K562 (cell line): ENCODE results near the gene MBD3. TPM values are rescaled to one million over a fixed set of nuclear protein-coding genes. Genes with fewer than 3 reads are reported as not detected.

Experiments used
- ATAC-seq: fragments of 200-7000 bp; cut with Tn5 transposase; 3 replicates; pipeline ENCODE4 v1.9.1; 2020; ENCODE audit warnings: moderate library complexity
- BruUV-seq: library from RNA; stranded (reverse); fragments of 400-500 nt; replicated peaks from 2 replicates; lab custom pipeline; 2021; lab: Mats Ljungman, UMichigan
- CTCF ChIA-PET: fragments of 300-600 bp; formaldehyde crosslinking; extraction: SDS; loops from one replicate; lab custom pipeline; 2021; ENCODE audit warnings: low intra/inter-chr PET ratio; lab: Yijun Ruan, JAX
- POLR2A ChIA-PET: fragments of 300-600, 350-650 bp; sonication (Branson Sonifier 250); formaldehyde crosslinking; extraction: SDS; loops from one replicate; lab custom pipeline; 2021; ENCODE audit warnings: antibody characterized with exemption, inconsistent platforms; lab: Yijun Ruan, JAX
- DNase-seq, 4 experiments: peaks; one replicate each; pipeline versions ENCODE4 v3.0.0 to v3.0.0-alpha.2; 2011 to 2018; ENCODE audit warnings: low spot score in 3 of 4, mixed read lengths in 3 of 4; ENCODE audit errors: extremely low read depth in 1 of 4
- FAIRE-seq: peaks from 2 replicates; lab custom pipeline; 2011; peaks lifted over from hg19 to GRCh38; lab: Jason Lieb, UNC
- H2AFZ ChIP-seq: 2 replicates; pipeline ENCODE4 v1.6.0; 2011; ENCODE audit warnings: low read depth, low read length, control low read depth, inconsistent platforms
- H3K27ac ChIP-seq: fragments of 200-600 bp; 3 replicates; pipeline ENCODE4 v1.8.0; 2011; ENCODE audit warnings: low read depth, mild to moderate bottlenecking, control low read depth, inconsistent platforms, low read length, moderate library complexity, mixed read lengths; ENCODE audit errors: extremely low read depth
- H3K27me3 ChIP-seq, 2 experiments: fragments of 300-600 bp in 1 of 2; 2 replicates in 1 of 2; 3 replicates in 1 of 2; pipeline versions ENCODE4 v1.6.0 to v1.8.0; 2011; ENCODE audit warnings: inconsistent platforms in 2 of 2, low read length in 2 of 2, mild to moderate bottlenecking in 1 of 2, mixed read lengths in 1 of 2, moderate library complexity in 1 of 2; ENCODE audit not compliant: control insufficient read depth in 2 of 2, insufficient read depth in 2 of 2
- H3K36me3 ChIP-seq: fragments of 300-600 bp; 3 replicates; pipeline ENCODE4 v1.8.0; 2011; ENCODE audit warnings: mild to moderate bottlenecking, low read length, inconsistent platforms; ENCODE audit not compliant: control insufficient read depth, insufficient read depth
- H3K4me1 ChIP-seq, 2 experiments: fragments of 200-600 bp in 1 of 2; replicated peaks in 1 of 2; 2 replicates in 1 of 2; 3 replicates in 1 of 2; pipeline versions ENCODE4 v1.5.1 to v1.8.0; 2011; ENCODE audit warnings: inconsistent platforms in 2 of 2, low read length in 2 of 2, mild to moderate bottlenecking in 1 of 2, mixed read lengths in 1 of 2, moderate library complexity in 1 of 2; ENCODE audit not compliant: control insufficient read depth in 2 of 2, insufficient read depth in 2 of 2
- H3K4me2 ChIP-seq: 2 replicates; pipeline ENCODE4 v1.6.1; 2011; ENCODE audit warnings: low read length, control low read depth, inconsistent platforms, mixed read lengths; ENCODE audit not compliant: insufficient read depth
- H3K4me3 ChIP-seq: fragments of 200-600 bp; sonication (generic), shearing (Covaris generic); 2 replicates; pipeline ENCODE4 v1.5.1; 2016; ENCODE audit warnings: control low read depth, inconsistent platforms
- H3K79me2 ChIP-seq: fragments of 200-600 bp; 3 replicates; pipeline ENCODE4 v1.8.0; 2011; ENCODE audit warnings: low read length, inconsistent platforms; ENCODE audit not compliant: control insufficient read depth, insufficient read depth
- H3K9ac ChIP-seq, 2 experiments: 2 replicates each; pipeline versions ENCODE4 v1.6.0 to v1.6.1; 2011; ENCODE audit warnings: low read depth in 2 of 2, low read length in 2 of 2, control low read depth in 1 of 2, inconsistent platforms in 1 of 2, mild to moderate bottlenecking in 1 of 2, mixed read lengths in 1 of 2; ENCODE audit not compliant: insufficient read depth in 1 of 2
- H3K9me1 ChIP-seq: one replicate; pipeline ENCODE4 v1.6.0; 2011; ENCODE audit warnings: inconsistent platforms, mild to moderate bottlenecking, low read length, moderate library complexity; ENCODE audit not compliant: control insufficient read depth, insufficient read depth
- H3K9me3 ChIP-seq: replicated peaks from 2 replicates; pipeline ENCODE4 v1.5.1; 2011; ENCODE audit warnings: low read depth, low read length, inconsistent platforms; ENCODE audit not compliant: control insufficient read depth, insufficient read depth
- H4K20me1 ChIP-seq: replicated peaks from 2 replicates; pipeline ENCODE4 v1.6.1; 2011; ENCODE audit warnings: low read length, inconsistent platforms, mixed read lengths; ENCODE audit not compliant: control insufficient read depth, insufficient read depth
- CREB1 ChIP-seq, 2 experiments: sonication (generic) in 1 of 2; formaldehyde crosslinking in 1 of 2; IDR thresholded peaks; 2 replicates each; pipeline versions ENCODE4 v1.6.1 to v1.8.0; 2012 to 2022; ENCODE audit warnings: inconsistent platforms in 1 of 2, mild to moderate bottlenecking in 1 of 2, missing genetic modification reagents in 1 of 2, moderate library complexity in 1 of 2
- CREM ChIP-seq: IDR thresholded peaks from 2 replicates; pipeline ENCODE4 v1.6.1; 2014; ENCODE audit warnings: antibody characterized with exemption, low read depth
- EHMT2 ChIP-seq: fragments of 450-650 bp; IDR thresholded peaks from 2 replicates; pipeline ENCODE4 v1.6.1; 2018; ENCODE audit warnings: antibody characterized with exemption
- ETV1 ChIP-seq: fragments of 450-650 bp; conservative IDR thresholded peaks from 2 replicates; pipeline ENCODE4 v1.6.1; 2016; ENCODE audit warnings: missing genetic modification characterization, control low read depth, low read depth, missing compliant biosample characterization
- FOXJ2 ChIP-seq: fragments of 200-800 bp; sonication (Bioruptor generic); IDR thresholded peaks from 2 replicates; pipeline ENCODE4 v1.6.1; 2016; ENCODE audit warnings: missing genetic modification characterization, missing compliant biosample characterization
- HDGF ChIP-seq: fragments of 450-650 bp; IDR thresholded peaks from 2 replicates; pipeline ENCODE4 v1.6.1; 2016
- KDM2B ChIP-seq: fragments of 250-450 bp; sonication (Bioruptor Pico); IDR thresholded peaks from 2 replicates; pipeline ENCODE4 v1.8.0; 2021; ENCODE audit warnings: mild to moderate bottlenecking, moderate library complexity
- PHTF2 ChIP-seq: fragments of 250-450 bp; sonication (Bioruptor Pico); IDR thresholded peaks from 2 replicates; pipeline ENCODE4 v1.5.0; 2021; ENCODE audit warnings: mild to moderate bottlenecking
- ZBTB12 ChIP-seq: fragments of 250-450 bp; sonication (Bioruptor Pico); IDR thresholded peaks from 2 replicates; pipeline ENCODE4 v1.4.0; 2020
- ZNF23 ChIP-seq: fragments of 250-450 bp; sonication (Bioruptor Pico); IDR thresholded peaks from 2 replicates; pipeline ENCODE4 v1.4.0; 2020; ENCODE audit warnings: mild to moderate bottlenecking
- ZNF444 ChIP-seq: fragments of 250-450 bp; sonication (Bioruptor Pico); IDR thresholded peaks from 2 replicates; pipeline ENCODE4 v1.4.0; 2020; ENCODE audit warnings: mild to moderate bottlenecking, moderate library complexity
- ZNF785 ChIP-seq: fragments of 250-450 bp; sonication (Bioruptor Pico); IDR thresholded peaks from 2 replicates; pipeline ENCODE4 v1.4.0; 2020; ENCODE audit warnings: mild to moderate bottlenecking
- WGBS: fragments of 100-300 bp; shearing (Covaris generic); methylation state at CpG from one replicate; pipeline ENCODE4 v1.1.6; 2016; ENCODE audit warnings: low coverage, mixed read lengths; ENCODE audit not compliant: insufficient coverage; ENCODE audit errors: missing lambda C conversion rate; 5-methylcytosine and 5-hydroxymethylcytosine counted together
- in situ Hi-C: fragments of 300-500 bp; cut with MboI; formaldehyde crosslinking; loops from 4 replicates; pipeline ENCODE4 v1.15.0; 2018; ENCODE audit warnings: inconsistent platforms, mixed read lengths
- intact Hi-C: fragments of 100-400 bp; cut with micrococcal nuclease; formaldehyde crosslinking; loops from 2 replicates; pipeline ENCODE4 v1.14.2; 2022
- polyA plus RNA-seq, 8 experiments: library from polyadenylated mRNA; depleted of rRNA in 4 of 8; stranded (reverse) in 5 of 8; unstranded in 3 of 8; fragments of >200 nt; fragmentation: Nextera tagmentation in 2 of 8; fragmentation: Illumina TruSeq in 1 of 8; extraction: Ambion mirVana in 2 of 8; extraction: Trizol in 1 of 8; gene quantifications; 2 replicates each; pipeline versions ENCODE4 v1.2.1 to v1.2.3, GENCODE V29; 2011 to 2014; ENCODE audit warnings: inconsistent platforms in 1 of 8, missing spikeins in 1 of 8
- total RNA-seq, 7 experiments: library from RNA; depleted of rRNA in 6 of 7; stranded (reverse); fragments of >200 nt in 6 of 7; fragmentation: Illumina TruSeq in 2 of 7; extraction: Trizol in 2 of 7; gene quantifications; 2 replicates each; pipeline versions ENCODE4 v1.2.1 to v1.2.3, GENCODE V29; 2011 to 2021; ENCODE audit warnings: low replicate concordance in 1 of 7
- TF ChIP-seq, protein P1 (sequence below), 2 experiments: fragments of 450-650 bp; IDR thresholded peaks; 2 replicates each; pipeline ENCODE4 v1.6.1; 2018; ENCODE audit warnings: mild to moderate bottlenecking in 2 of 2, low read depth in 1 of 2; ENCODE audit not compliant: partially characterized antibody in 2 of 2
- TF ChIP-seq, protein P2 (sequence below): fragments of 450-650 bp; IDR thresholded peaks from 2 replicates; pipeline ENCODE4 v1.6.1; 2016; ENCODE audit warnings: antibody characterized with exemption

MBD3 gene
- total and polyA plus RNA-seq, 9 of the 15 experiments (the other 6 are each of a cell fraction or from before 2014, with no cell fraction given) = 0.24 to 137 (median 30.9) TPM

DNA sequence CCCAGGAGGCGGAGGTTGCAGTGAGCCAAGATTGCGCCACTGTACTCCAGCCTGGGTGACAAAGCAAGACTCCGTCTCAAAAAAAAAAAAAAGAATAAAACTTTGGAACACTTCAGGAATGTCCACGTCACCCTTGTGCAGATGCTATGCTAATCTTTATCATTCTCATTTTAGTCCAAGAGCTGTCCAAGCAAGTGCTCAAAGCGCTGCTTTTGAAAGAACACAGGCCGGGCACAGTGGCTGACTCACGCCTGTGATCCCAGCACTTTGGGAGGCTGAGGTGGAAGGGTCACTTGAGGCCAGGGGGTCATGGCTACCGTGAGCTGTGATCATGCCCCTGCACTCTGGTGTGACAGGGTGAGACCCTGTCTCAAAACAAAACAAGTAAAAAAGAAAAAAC lies 23.7 kb upstream of the MBD3 start:
- TF ChIP-seq CREM (no peak), ETV1 (tag) (no peak), EHMT2 (no peak), ZNF444 (CRISPR knock-in tag) (no peak), ZBTB12 (no peak), PHTF2 (CRISPR knock-in tag) (no peak), CREB1 (IDR thresholded peaks at IDR 0.05) (no peak), CREB1 (CRISPR knock-in tag; IDR thresholded peaks at IDR 0.05) (no peak), HDGF (no peak), ZNF23 (no peak), FOXJ2 (tag) (no peak), KDM2B (CRISPR knock-in tag) (no peak), ZNF785 (CRISPR knock-in tag) (no peak)
- TF ChIP-seq, protein P1, sequence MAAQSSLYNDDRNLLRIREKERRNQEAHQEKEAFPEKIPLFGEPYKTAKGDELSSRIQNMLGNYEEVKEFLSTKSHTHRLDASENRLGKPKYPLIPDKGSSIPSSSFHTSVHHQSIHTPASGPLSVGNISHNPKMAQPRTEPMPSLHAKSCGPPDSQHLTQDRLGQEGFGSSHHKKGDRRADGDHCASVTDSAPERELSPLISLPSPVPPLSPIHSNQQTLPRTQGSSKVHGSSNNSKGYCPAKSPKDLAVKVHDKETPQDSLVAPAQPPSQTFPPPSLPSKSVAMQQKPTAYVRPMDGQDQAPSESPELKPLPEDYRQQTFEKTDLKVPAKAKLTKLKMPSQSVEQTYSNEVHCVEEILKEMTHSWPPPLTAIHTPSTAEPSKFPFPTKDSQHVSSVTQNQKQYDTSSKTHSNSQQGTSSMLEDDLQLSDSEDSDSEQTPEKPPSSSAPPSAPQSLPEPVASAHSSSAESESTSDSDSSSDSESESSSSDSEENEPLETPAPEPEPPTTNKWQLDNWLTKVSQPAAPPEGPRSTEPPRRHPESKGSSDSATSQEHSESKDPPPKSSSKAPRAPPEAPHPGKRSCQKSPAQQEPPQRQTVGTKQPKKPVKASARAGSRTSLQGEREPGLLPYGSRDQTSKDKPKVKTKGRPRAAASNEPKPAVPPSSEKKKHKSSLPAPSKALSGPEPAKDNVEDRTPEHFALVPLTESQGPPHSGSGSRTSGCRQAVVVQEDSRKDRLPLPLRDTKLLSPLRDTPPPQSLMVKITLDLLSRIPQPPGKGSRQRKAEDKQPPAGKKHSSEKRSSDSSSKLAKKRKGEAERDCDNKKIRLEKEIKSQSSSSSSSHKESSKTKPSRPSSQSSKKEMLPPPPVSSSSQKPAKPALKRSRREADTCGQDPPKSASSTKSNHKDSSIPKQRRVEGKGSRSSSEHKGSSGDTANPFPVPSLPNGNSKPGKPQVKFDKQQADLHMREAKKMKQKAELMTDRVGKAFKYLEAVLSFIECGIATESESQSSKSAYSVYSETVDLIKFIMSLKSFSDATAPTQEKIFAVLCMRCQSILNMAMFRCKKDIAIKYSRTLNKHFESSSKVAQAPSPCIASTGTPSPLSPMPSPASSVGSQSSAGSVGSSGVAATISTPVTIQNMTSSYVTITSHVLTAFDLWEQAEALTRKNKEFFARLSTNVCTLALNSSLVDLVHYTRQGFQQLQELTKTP (IDR thresholded peaks at IDR 0.05; ENCODE audit: low read depth in 1 of 2, partially characterized antibody in 2 of 2) = no peak
- TF ChIP-seq, protein P2, sequence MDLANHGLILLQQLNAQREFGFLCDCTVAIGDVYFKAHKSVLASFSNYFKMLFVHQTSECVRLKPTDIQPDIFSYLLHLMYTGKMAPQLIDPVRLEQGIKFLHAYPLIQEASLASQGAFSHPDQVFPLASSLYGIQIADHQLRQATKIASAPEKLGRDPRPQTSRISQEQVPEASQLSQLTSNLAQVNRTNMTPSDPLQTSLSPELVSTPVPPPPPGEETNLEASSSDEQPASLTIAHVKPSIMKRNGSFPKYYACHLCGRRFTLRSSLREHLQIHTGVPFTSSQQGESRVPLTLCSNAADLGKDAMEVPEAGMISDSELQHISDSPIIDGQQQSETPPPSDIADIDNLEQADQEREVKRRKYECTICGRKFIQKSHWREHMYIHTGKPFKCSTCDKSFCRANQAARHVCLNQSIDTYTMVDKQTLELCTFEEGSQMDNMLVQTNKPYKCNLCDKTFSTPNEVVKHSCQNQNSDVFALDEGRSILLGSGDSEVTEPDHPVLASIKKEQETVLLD = no peak
- H3K9ac ChIP-seq = no peak overlapping the region
- ChIA-PET CTCF (no interaction called here), POLR2A (interaction anchor here (0.6 to 1.3 kb wide), 3 partner anchors 16 to 115 kb away, joined by 3 to 4 read pairs (median 3); no protein-coding TSS in a partner anchor)
- in situ Hi-C loops (no loop called here), intact Hi-C loops (no loop called here)
- 80% methylated on average over 8 of the region's 8 CpGs for WGBS
- no peak overlapping the region for H3K4me3 ChIP-seq
- H3K4me2 ChIP-seq = no peak overlapping the region
- H3K9me1 ChIP-seq = no peaks in the 10 kb centered on the region
- DNase-seq = no peak
- no peaks in the 10 kb centered on the region for H3K27me3 ChIP-seq
- peaks cover 94% of the 10 kb centered on the region for H3K36me3 ChIP-seq
- no peak for FAIRE-seq
- peaks cover 0 to 57% of the 10 kb centered on the region in 2 experiments; a peak in 2 of 5 replicates for H3K4me1 ChIP-seq
- H3K79me2 ChIP-seq = no peaks in the 10 kb centered on the region; the same call in 2 of the 3 replicates
- BruUV-seq = no TSS peak
- H4K20me1 ChIP-seq = no peaks in the 10 kb centered on the region
- H3K9me3 ChIP-seq = no peaks in the 10 kb centered on the region
- ATAC-seq = no peak
- H3K27ac ChIP-seq = no peak overlapping the region
- H2AFZ ChIP-seq = no peak overlapping the region
